Psoas muscle (tissue), 8 donors: Measurements from ENCODE around the gene KBTBD8. TPM values are rescaled to one million over a fixed set of nuclear protein-coding genes. Genes with fewer than 3 reads are reported as not detected.

ENCODE experiments used
- ATAC-seq, 4 donors: fragments of 200-7000 bp; cut with Tn5 transposase; one replicate each; pipeline ENCODE4 v1.9.1; 2020; ENCODE audit warnings: moderate library complexity in 3 of 4, mild to moderate bottlenecking in 2 of 4
- DNase-seq, 2 donors: peaks; one replicate each; pipeline ENCODE4 v3.0.0-alpha.2; 2020
- H3K27ac ChIP-seq: fragments of 200-600 bp; one replicate; pipeline ENCODE4 v1.8.0; 2022
- H3K27me3 ChIP-seq, 3 donors: fragments of 200-600 bp in 1 of 3; one replicate each; pipeline versions ENCODE4 v1.6.1 to v1.8.0; 2013 to 2022; ENCODE audit warnings: low read length in 2 of 3, mild to moderate bottlenecking in 2 of 3, moderate library complexity in 1 of 3; ENCODE audit not compliant: insufficient read depth in 3 of 3
- H3K36me3 ChIP-seq, 2 donors: fragments of 200-600 bp in 1 of 2; one replicate each; pipeline versions ENCODE4 v1.6.1 to v1.8.0; 2013 to 2022; ENCODE audit warnings: low read depth in 1 of 2, mild to moderate bottlenecking in 1 of 2, moderate library complexity in 1 of 2; ENCODE audit not compliant: insufficient read depth in 1 of 2
- H3K4me1 ChIP-seq: fragments of 200-600 bp; one replicate; pipeline ENCODE4 v1.8.0; 2022
- H3K4me3 ChIP-seq: fragments of 200-600 bp; one replicate; pipeline ENCODE4 v1.8.0; 2022; ENCODE audit warnings: mild to moderate bottlenecking
- H3K9me3 ChIP-seq: fragments of 200-600 bp; one replicate; pipeline ENCODE4 v1.8.0; 2022
- CTCF ChIP-seq: fragments of 200-600 bp; IDR thresholded peaks from one replicate; pipeline ENCODE4 v1.8.0; 2022; ENCODE audit warnings: antibody characterized with exemption
- WGBS, 3 donors: extraction: QIAGEN DNeasy Blood & Tissue Kit; methylation state at CpG; one replicate each; pipeline versions ENCODE4 v1.1.6 to v1.1.7; 2013; 5-methylcytosine and 5-hydroxymethylcytosine counted together
- intact Hi-C, 2 donors: fragments of 100-400 bp; cut with DNase I; formaldehyde crosslinking; loops; one replicate each; pipeline versions ENCODE4 v1.11.0 to v1.14.2; 2022
- polyA plus RNA-seq, 3 donors: library from polyadenylated mRNA; stranded (reverse); fragments of 200-250 nt; gene quantifications; one replicate each; pipeline ENCODE4 v1.2.3, GENCODE V29; 2013
- total RNA-seq, 4 donors: library from RNA; stranded (reverse); fragmentation: NEBNext Ultra II Directional in 2 of 4; extraction: Animal tissue kit (Norgen Biotek cat#: 25700) in 2 of 4; gene quantifications; one replicate each; pipeline versions ENCODE4 v1.2.1 to v1.2.4, GENCODE V29; 2021 to 2023
- donor health status: healthy with polysubstance abuse.
- donor health status: DM: no; HTN: no; CAD: no; lungs with moderate emphysema.
- donor health status: Bipolar disorder and iron deficiency.
- donor health status: healthy.
- donor health status: DM: yes; HTN: yes; CAD: no.
- donor health status: DM: no; HTN: no; CAD: no.
- donor health status: DM: no; HTN: no; CAD: no.
- donor health status: DM: yes; HTN: yes; CAD: no.

The KBTBD8 gene
- total and polyA plus RNA-seq, 7 donors = 1.8 to 11.2 (median 6.1) TPM

GRCh38 chr3:67033079-67033478 is 35.0 kb downstream of the KBTBD8 start:
- DNase-seq (no peak), ATAC-seq (no peak)
- H3K4me3 ChIP-seq = no peak overlapping the region
- 77 to 86% (median 84%) methylated on average over 2 of the region's 2 CpGs for WGBS, 3 donors
- H3K27ac ChIP-seq = no peak overlapping the region
- H3K9me3 ChIP-seq = no peaks in the 10 kb centered on the region
- TF ChIP-seq CTCF = no peak
- H3K27me3 ChIP-seq = peaks cover 0 to 6% (median 0%) of the 10 kb centered on the region in 3 donors
- H3K36me3 ChIP-seq = no peaks in the 10 kb centered on the region
- H3K4me1 ChIP-seq = no peaks in the 10 kb centered on the region
- intact Hi-C loops = loop anchor here in 1 of 2 donors (10.0 kb wide), 1 partner anchor 58 kb away; no protein-coding TSS in a partner anchor

- Histone ChIP-seq H3K4me3 (no peak overlapping the region), H3K27ac (no peak overlapping the region), H3K36me3 (no peaks in the 10 kb centered on the region), H3K4me1 (no peaks in the 10 kb centered on the region), H3K9me3 (no peaks in the 10 kb centered on the region), H3K27me3 (peaks cover 0 to 6% (median 0%) of the 10 kb centered on the region in 3 donors)
- intact Hi-C loops = loop anchor here in 1 of 2 donors (10.0 kb wide), 1 partner anchor 60 kb away; no protein-coding TSS in a partner anchor
- ATAC-seq (no peak), DNase-seq (no peak)
- WGBS, 3 donors = 72 to 78% (median 76%) methylated on average over 3 of the region's 3 CpGs
- TF ChIP-seq CTCF = no peak
These were observed 36.3 kb downstream of the KBTBD8 start for GRCh38 chr3:67034371-67034770.

- H3K27me3 ChIP-seq = peaks cover 0 to 6% (median 0%) of the 10 kb centered on the region in 3 donors
- ATAC-seq (no peak), DNase-seq (no peak)
- no peaks in the 10 kb centered on the region for H3K36me3 ChIP-seq
- peak; percentile 12 for TF ChIP-seq CTCF
- intact Hi-C loops = loop anchor here (5.0 to 10.0 kb wide), 2 partner anchors 63 to 65 kb away; no protein-coding TSS in a partner anchor
- H3K4me3 ChIP-seq = no peak overlapping the region
- no peaks in the 10 kb centered on the region for H3K9me3 ChIP-seq
- 56 to 57% (median 57%) methylated on average over 4 of the region's 4 CpGs for WGBS, 3 donors
- H3K4me1 ChIP-seq = no peaks in the 10 kb centered on the region
- no peak overlapping the region for H3K27ac ChIP-seq
These were observed 39.5 kb downstream of the KBTBD8 start for GRCh38 chr3:67037615-67038014.

- no peak for DNase-seq
- ATAC-seq = no peak
- Histone ChIP-seq H3K36me3 (no peaks in the 10 kb centered on the region), H3K4me3 (no peak overlapping the region), H3K4me1 (no peaks in the 10 kb centered on the region), H3K27ac (no peak overlapping the region), H3K27me3 (peaks cover 0 to 1% (median 0%) of the 10 kb centered on the region in 3 donors), H3K9me3 (no peaks in the 10 kb centered on the region)
- intact Hi-C loops = no loop called here
- TF ChIP-seq CTCF = no peak
- WGBS, 3 donors = 37 to 58% (median 54%) methylated on average over 1 of the region's 1 CpG
These were observed 46.2 kb downstream of the KBTBD8 start for GRCh38 chr3:67044295-67044694.

GRCh38 chr3:67044955-67045354 is 46.8 kb downstream of the KBTBD8 start:
- Histone ChIP-seq H3K27ac (no peak overlapping the region), H3K36me3 (no peaks in the 10 kb centered on the region), H3K4me3 (no peak overlapping the region), H3K9me3 (no peaks in the 10 kb centered on the region), H3K4me1 (no peaks in the 10 kb centered on the region), H3K27me3 (peaks cover 0 to 3% (median 0%) of the 10 kb centered on the region in 3 donors)
- intact Hi-C loops = loop anchor here in 1 of 2 donors (5.0 kb wide), 1 partner anchor 1922 kb away; no protein-coding TSS in a partner anchor
- DNase-seq = no peak
- 28 to 51% (median 36%) methylated on average over 2 of the region's 2 CpGs for WGBS, 3 donors
- no peak for ATAC-seq
- TF ChIP-seq CTCF = no peak
